Posterior cingulate gyrus (tissue), 11 donors: ENCODE results near the gene METTL25B.
"Not testable (repeated sequence)": the region's sequence is repeated elsewhere in the genome, so short reads cannot be mapped to it uniquely, and the experiment has no call there.

Experiments used
- DNase-seq, 10 donors: peaks; one replicate each; pipeline versions ENCODE4 v3.0.0 to v3.0.0-alpha.2; 2020 to 2021; ENCODE audit warnings: mixed read lengths in 3 of 10
- intact Hi-C: fragments of 100-400 bp; cut with DNase I; formaldehyde crosslinking; loops from one replicate; pipeline ENCODE4 v1.15.1; 2023

Gene METTL25B

DNA sequence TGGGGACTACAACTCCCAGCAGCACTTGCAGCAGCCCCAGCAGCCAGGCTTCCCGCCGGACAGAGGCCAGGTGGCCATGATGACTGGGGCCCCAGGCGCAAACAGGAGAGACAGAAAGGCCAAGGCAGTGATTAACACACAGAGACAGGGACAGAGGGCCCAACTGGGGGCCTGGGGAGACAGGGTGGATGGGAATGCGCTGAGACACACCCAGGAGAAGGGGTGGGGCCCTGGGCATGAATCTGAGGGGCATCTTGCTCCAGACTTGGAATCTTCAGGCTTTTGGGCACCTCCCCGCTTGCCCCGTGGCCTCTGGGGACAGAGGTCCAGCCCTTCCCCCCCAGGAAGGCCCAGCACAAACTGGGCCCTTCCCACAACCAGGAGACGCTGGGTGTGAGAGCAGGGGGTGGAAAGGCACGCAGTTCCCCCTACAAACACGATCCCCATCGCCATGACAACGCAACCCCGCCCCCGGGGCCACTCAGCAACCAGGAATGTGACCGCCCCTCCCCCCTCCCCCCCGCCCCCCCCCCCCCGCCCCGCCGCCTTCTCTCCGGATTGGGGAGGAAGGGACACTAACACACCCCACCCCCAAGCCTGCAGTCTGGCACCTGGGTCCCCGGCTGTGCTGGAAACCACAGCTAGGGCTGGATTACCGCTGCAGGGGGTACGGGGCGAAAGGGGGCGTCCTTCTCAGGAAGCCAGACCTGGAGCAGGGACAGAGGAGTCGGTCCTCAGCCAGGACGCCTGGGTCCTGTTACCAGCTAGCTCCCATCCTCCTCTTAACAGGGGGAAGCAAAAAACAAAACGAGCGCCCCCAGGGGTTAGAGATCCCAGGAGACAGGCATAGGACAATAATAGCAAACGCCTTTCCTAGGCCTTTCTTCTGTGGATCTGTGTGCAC lies 18.7 kb downstream of the METTL25B start:
- intact Hi-C loops, result no loop called here
- peak; percentile 68 to 96 (median 80) for DNase-seq

DNA sequence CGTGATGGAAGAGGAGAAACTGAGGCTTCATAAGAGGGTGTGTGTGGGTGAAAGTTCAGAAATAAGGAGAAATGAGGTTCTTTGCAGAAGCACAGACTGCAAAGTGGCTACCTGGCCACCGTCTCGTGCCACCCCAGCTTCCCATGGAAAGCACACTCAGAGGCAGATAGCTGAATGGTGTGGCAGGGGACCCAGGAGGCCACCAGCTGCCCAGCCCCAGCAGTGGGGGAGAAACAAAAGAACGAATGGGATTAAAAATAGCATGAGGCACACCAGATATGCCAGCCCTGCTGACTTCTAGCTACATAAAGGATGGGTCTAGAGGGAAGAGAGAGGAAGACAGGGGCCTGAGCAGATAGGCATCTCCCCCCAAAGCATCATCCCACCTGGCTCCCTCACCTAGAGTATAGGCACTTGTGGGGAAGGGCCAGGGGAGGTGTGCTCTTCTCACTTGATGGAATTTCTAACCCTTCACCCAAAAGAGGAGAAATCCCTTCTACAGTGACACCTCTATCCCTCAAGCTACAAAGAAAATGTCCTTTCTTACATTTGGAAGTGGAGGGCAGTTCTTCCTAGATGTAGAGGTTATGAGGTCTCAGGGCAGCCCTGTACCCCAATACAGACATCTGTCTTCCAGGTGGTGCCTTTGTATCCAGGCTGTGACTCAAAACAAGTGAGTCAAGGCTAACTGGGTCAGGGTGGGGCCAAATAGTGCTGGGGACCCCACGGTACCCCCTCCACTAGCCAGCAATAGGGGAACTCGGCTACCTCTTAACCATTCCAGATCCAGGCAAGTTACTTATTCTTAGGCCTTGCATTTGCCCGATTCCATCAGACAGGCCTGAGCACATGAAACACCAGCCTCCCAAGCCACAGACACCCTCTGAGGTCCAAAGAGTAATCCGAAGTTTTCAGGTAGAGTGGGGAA lies 19.7 kb downstream of the METTL25B start:
- intact Hi-C loops, result no loop called here
- no peak for DNase-seq

DNA sequence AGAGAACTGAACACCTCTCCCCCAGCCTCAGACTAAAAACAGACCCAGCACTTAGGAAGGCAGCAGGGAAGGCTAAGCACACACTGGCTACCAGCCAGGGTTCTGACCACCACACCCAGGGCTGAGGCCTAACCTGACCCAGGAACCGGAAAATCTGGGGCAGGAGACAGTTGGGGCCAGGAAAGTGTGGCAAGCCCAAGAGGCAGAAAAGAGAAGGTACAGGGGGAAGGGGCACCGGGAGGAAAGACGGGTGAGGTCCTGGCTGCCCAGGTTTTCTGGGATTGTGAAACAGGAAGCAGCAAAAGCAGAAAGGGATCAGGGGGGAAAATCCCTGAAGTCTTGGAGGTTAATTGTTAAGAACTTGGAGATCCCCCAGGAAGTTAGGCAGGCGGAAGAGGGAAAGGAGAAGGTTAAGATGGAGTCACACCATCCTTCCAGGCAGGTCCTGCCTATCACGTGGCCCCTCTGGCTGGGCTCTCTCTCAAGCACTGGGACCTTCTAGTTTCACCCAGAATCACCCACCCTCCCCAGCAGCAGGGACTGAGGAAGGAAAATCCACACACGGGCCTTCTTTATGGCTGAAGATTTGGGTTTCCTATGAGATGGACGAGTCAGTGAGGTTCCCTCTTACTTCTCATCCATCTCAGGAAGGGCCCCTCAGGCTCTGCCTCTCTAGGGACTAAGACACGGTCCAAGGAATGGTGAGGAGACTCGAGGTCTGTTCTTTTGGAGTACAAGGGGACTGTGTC lies 20.6 kb downstream of the METTL25B start:
- intact Hi-C loops, result no loop called here
- peak in 2 of 10 donors; percentile 34 to 80 for DNase-seq

DNA sequence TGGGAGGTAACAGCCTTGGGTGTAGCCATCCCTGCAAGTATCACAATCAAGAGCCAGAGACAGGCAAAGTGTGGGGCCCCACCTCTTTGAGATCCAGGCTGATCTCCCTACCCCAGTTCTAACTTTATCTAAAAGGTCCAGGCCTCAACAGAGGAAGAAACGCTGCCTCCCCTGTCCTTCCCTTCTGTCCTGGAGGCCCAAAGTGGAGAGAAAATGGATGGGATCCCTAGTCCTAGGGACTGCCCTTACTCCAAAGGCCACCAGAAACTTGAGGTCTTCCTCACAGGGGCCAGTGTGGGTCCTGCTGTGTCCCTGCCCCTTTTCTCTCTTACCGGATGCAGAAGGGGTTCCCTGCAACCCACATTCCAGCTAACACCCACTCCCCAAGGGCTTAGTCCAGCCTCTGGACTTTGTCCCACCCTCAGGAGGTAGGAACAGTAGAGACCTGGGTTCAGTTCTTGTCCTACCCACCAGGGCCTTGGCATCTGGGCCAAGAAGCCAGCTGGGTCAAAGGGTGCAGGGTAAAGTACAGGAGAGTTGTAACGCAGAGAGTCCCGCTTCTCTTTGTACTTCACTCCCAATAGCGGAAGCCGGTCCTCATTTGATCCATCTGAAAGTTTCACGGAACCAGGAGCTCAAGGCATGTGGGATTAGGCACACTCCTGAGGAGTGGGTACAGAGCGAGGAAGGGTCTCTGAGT lies 21.3 kb downstream of the METTL25B start:
- no peak for DNase-seq
- intact Hi-C loops, result loop anchor here (10.0 kb wide), 1 partner anchor 295 kb away; the partner anchor contains the start of gene ARHGEF11

DNA sequence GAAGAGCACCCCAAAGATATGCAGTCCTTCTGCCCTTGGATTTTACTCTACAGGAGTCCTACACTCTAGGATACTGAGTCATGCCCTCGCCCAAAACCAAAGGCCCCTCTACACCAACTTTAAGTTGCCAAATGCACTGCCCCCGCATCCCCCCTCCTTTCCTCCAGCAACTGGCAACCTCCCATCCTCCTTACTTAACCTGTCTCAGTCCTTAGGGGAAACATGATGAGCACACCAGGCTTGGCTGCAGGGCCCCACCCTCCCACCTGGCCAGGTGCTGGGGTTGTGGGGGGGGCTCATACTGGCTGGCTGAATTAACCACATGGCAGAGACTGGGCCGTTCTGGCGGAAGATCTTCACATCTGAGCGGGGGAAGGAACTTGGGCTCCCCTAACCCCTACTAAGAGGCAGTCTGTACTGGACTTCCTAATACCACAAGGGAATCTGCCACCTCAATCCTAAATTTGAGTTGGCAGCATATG lies 22.0 kb downstream of the METTL25B start:
- peak in 1 of 10 donors; percentile 67 for DNase-seq
- intact Hi-C loops, result loop anchor here (10.0 kb wide), 1 partner anchor 295 kb away; the partner anchor contains the start of gene ARHGEF11

DNA sequence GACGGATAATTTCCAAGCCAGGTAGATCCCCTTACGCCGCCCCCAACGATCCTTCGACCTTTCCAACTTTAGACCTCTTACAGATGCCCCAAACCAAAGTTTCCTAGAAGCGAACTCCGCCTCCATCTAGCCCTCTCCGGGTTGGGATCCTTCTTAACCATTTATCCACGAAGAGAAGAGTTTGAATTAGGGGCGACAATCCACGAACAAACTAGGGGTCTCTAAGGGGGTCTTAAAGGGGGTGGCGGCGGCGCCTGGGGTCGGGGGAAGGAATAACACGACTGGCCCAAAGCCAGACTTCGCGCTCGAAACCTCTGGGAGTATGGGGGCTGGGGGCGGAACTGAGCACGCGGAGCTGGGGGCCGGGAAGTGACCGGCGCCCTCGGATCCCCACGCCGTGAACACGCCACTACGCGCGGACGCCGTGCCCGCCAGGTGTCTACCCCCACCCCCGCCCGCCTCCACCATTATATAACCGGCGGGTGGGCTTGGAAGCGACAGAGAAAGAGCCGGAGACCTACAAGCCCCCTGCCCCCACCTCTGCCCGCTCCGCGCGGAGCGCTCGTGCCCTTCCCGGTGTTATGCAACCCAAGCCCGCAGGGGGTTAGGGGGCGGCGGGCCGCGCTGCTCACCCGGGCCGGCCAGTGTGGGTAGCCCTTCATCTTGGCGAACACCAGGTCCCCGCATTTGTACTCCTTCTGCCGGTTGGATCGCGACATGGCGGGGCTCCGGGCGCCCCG lies 22.6 kb downstream of the METTL25B start:
- intact Hi-C loops, result loop anchor here (1.0 to 10.0 kb wide), 2 partner anchors 16 to 294 kb away; partner anchors contain the start of genes ARHGEF11 and PRCC

DNA sequence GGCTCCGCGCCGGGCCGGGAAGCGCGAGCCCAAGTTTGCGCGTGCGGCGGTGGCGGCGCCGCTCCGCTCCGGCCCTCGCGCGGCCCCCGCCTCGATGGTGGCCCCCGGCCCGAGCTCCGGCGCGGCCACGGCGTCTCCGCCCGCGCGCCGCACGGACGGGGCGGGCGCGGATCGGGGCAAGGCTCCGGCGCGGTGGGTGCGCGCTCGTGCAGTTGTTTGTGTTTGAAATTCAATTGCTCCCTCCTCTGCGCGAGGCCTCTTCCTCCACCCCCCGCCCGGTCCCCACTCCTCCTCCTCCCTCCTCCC lies 23.1 kb downstream of the METTL25B start, which contains the start of gene HDGF:
HDGF (minus strand) TSS at position 225 of the 306 bp plus-strand sequence. CDS start 246 bp downstream, outside the sequence.
- no peak for DNase-seq
- intact Hi-C loops, result loop anchor here (1.0 to 10.0 kb wide), 2 partner anchors 16 to 293 kb away; partner anchors contain the start of genes ARHGEF11 and PRCC

More for the DNA sequence above, 22.6 kb downstream of the METTL25B start:
- peak in 8 of 10 donors; percentile 25 to 91 (median 44) for DNase-seq

DNA sequence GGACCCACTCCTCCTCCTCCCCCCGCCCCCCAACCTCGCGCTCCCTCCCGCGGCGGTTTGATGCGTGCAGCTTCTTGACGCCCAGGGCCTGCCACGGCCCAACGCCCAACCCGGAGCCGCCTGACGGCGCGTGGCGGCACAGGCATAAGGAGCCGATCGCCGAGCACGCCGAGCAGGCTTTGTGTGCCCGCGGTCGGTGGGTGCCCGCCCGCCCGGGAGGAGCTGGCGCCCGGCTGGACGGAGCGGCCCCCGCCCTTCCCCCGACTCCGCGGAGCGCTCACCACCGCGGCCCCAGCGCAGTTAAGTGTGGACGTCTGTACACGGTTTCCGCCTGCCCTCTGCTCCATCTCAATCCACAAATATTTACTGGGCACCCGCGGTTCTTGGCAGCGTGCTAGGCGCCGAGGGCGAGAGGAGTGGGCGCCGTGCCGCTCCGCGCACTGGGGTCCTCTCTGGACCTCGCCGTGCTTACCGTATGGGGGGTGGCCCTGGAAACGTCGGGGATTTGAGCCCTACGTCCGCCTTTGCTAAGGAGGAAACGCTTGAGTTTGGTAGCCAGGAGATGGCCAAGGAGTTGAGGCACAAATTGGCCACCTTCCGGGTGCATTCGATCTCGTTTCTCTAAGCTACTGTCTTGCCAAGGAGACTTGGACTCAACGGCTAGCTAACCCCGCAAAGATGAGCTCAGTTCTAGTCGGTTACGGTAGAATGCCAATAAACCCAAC lies 23.6 kb downstream of the METTL25B start:
- peak; percentile 95 to 100 (median 98) for DNase-seq
- intact Hi-C loops, result loop anchor here (1.0 to 10.0 kb wide), 2 partner anchors 15 to 293 kb away; partner anchors contain the start of genes ARHGEF11 and PRCC

DNA sequence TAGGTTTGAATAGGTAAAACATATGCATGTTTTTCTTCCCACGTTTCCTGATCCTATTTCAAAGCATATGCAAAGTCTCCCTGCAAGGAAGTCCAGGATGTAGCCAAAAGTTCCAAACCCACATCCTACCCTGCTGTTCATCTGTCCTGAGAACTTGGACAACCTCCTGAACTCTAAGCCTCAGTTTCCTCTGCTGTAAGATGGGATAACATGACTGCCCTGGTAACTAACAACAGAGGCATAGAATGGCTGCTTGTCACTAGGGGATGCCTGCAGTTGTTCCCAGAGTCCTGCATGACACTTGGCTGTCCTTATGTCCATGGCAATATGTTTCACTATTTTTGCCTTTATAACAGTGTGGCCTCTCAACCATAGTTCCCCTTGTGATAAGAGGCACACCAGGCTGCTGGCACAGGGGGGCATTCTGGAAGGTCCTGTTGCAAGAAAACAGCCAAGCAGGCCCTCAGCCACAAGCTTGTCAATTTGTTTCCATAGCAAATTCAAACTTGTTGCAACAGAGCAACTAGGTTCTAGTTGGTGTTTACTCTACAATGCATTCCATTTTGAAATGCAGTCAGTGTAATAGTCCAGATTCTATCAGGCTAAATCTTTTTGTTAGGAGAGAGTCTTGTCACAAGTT lies 24.7 kb downstream of the METTL25B start:
- intact Hi-C loops, result loop anchor here (10.0 kb wide), 1 partner anchor 292 kb away; the partner anchor contains the start of gene ARHGEF11
- no peak for DNase-seq

DNA sequence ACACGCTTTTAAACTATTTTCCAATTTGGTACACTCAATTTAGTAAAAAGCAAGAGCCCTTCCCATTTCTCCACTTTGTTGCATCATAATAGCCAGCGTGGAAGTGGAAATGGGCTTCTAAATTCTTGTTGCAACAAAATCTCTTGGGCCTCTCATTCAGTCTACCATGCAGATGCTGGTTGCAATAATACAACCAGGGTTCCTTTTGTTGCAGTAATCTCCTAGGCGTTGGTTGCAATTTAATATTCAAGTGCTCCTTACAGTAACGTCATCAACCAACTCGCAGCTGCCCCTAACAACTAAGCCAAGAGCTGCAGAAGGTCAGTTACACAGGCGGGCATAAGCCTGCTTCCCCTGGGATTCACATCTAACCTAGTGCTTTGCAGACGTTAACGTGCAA lies 25.9 kb downstream of the METTL25B start:
- DNase-seq, result no peak

DNA sequence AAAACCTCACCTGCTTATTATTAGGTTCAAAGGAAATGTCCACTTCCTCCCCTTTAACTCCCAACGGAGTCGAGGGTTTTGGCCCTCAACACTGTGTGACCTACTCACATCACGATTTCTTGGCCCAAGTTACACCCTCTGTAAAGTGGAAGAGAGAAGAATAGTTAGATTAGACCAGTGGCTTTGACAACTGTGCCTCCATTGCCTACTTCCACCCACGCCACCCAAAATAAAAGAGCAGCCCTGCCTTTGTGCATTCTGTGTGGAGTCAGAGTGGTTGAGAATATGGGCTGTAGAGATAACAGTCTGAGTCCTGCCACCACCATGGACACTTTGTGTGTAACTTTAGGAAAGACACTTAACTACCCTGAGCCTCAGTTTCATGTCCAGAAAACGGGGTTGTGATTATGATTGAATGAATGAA lies 27.3 kb downstream of the METTL25B start:
- no peak for DNase-seq

More for the DNA sequence above, 25.9 kb downstream of the METTL25B start:
- intact Hi-C loops, result loop anchor here (10.0 kb wide), 1 partner anchor 291 kb away; the partner anchor contains the start of gene ARHGEF11

DNA sequence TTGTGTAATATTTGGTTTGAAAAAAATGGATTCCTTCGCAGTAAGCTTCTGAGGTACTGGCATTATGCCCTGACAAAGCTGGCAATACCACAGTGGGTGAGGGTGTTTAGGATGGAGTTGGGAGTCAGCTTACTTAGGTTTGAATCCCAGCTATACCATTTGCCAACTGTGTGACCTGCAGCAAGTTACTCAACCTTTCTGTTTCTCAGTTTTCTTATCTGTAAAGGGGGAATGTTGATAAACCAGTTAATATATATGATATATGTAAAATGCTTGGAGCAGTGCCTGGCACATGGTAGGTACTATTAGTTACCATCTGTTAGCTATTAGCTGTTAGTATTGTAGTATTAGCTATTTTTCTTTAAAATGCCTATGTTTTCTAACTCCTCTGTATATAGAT lies 28.1 kb downstream of the METTL25B start:
- DNase-seq, result no peak
- intact Hi-C loops, result loop anchor here (10.0 kb wide), 1 partner anchor 288 kb away; the partner anchor contains the start of gene ARHGEF11

More for the DNA sequence above, 27.3 kb downstream of the METTL25B start:
- intact Hi-C loops, result loop anchor here (10.0 kb wide), 1 partner anchor 289 kb away; the partner anchor contains the start of gene ARHGEF11

DNA sequence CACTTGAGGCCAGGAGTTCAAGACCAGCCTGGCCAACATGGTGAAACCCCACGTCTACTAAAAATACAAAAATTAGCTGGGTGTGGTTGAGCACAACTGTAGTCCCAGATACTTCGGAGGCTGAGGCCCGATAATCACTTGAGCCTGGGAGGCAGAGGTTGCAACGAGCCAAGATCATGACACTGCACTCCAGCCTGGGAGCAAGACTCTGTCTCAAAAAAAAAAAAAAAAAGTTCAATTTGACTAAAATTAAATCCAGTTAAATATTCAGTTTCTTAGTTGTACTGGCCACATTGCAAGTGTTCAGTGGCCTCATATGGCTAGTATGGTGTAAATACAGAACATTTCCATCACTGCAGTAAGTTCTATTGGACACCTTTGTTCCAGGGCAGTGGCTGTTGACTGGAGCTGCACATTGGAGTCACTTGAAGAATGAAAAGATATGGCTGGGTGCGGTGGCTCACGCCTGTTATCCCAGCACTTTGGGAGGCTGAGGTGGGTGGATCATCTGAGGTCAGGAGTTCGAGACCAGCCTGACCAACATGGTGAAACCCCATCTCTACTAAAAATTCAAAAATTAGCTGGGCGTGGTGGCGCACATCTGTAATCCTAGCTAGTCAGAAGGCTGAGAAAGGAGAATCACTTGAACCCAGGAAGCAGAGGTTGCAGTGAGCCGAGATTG lies 29.4 kb downstream of the METTL25B start:
- intact Hi-C loops, result loop anchor here (10.0 kb wide), 1 partner anchor 287 kb away; the partner anchor contains the start of gene ARHGEF11
- DNase-seq, result peak in 1 of 10 donors; percentile 7

DNA sequence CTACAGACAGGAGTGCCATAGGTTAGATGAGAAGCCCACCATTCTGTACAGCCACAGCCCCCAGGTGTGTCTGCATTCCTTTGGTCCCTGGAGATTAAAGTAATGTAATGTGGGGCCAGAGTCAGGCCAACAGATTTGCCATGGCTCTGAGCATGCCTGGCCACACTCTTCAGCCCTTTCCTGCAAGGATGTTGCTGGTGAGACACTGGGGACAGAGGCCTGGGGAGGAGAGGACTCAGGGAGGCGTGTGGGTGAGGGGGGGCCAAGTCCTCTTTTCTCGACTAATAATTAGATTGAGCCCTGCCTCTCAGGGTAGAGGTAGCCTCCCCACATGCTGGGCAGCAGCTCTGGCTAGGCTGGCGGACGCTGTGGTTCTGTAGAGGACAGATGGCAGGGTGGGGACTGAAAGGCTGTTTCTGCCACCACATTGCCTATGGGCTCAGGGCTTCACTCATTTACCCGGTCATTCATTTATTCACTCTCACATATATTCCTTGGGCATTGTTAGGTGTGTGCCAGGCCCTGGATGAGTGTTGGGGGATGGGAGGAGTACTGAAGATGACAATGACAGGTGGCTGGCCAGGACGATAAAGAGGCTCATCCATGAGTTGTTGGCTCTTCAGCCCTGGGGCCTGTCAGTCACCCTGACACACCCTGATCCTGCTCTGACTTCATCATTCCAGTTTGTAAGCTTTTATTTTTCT lies 32.0 kb downstream of the METTL25B start:
- peak in 1 of 10 donors; percentile 39 for DNase-seq
- intact Hi-C loops, result no loop called here

DNA sequence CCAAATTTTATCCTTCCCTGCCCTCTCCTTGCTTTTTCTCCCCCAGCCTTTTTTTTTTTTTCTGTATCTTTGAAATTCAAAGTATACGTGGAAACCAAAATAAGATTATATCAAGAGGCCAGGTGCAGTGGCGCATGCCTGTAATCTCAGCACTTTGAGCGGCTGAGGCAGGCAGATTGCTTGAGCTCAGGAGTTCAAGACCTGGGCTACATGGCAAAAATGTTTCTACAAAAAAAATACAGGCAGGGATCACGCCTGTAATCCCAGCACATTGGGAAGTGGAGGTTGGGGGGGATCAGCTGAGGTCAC lies 32.5 kb downstream of the METTL25B start:
- intact Hi-C loops, result no loop called here
- peak in 1 of 10 donors; percentile 28 for DNase-seq

DNA sequence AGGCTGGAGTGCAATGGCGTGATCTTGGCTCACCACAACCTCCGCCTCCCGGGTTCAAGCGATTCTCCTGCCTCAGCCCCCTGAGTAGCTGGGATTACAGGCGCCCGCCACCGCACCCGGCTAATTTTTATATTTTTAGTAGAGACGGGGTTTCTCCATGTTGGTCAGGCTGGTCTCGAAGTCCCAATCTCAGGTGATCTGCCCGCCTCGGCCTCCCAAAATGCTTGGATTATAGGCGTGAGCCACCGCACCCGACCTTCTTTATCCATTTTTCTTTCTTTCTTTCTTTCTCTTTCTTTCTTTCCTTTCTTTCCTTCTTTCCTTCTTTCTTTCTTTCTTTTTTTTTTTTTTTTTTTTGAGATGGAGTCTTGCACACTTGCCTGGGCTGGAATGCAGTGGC lies 36.9 kb downstream of the METTL25B start:
- peak in 2 of 10 donors; percentile 33 to 41 for DNase-seq
- intact Hi-C loops, result not testable (repeated sequence)
